Activated CD4-positive, alpha-beta T cell treated with anti-CD3 and anti-CD28 coated beads, Interleukin-2, Interleukin-6, amounts not matched to agents 100 ng/mL and 50 ng/mL, durations not matched to agents 16 hours and 8 hours (primary cell): ENCODE results near the gene EMC10.
"Not testable (repeated sequence)": the region's sequence is repeated elsewhere in the genome, so short reads cannot be mapped to it uniquely, and the experiment has no call there.

Experiments
- DNase-seq: peaks from one replicate; pipeline ENCODE4 v3.0.0-alpha.2; 2020

Gene EMC10

GRCh38 chr19:50476224-50476906, at the start of gene EMC10, which contains the start of gene GARIN5A:
Gene EMC10 (plus strand): TSS chr19:50476507. CDS start chr19:50476545, 38 bp downstream.
Gene GARIN5A (minus strand): TSS chr19:50476848. CDS start chr19:50476388, 460 bp downstream.
- peak; percentile 96 for DNase-seq

GRCh38 chr19:50427318-50427925, 48.9 kb upstream of the EMC10 start:
- no peak for DNase-seq

GRCh38 chr19:50427997-50428425, 48.3 kb upstream of the EMC10 start:
- DNase-seq = peak; percentile 24

- DNase-seq = no peak
Observed at GRCh38 chr19:50428772-50429463, 47.4 kb upstream of the EMC10 start.

- DNase-seq = no peak
Observed at GRCh38 chr19:50430888-50431342, 45.4 kb upstream of the EMC10 start.

- DNase-seq = peak; percentile 90
Observed at GRCh38 chr19:50431343-50432220, 44.7 kb upstream of the EMC10 start.

GRCh38 chr19:50432221-50433028, 43.9 kb upstream of the EMC10 start, which contains the start of gene MYBPC2:
Gene MYBPC2 (plus strand): TSS chr19:50432892. CDS start chr19:50432954, 62 bp downstream.
- DNase-seq = no peak

- no peak for DNase-seq
Observed at GRCh38 chr19:50433201-50434180, 42.8 kb upstream of the EMC10 start.

- DNase-seq = no peak
Observed at GRCh38 chr19:50434525-50434924, 41.8 kb upstream of the EMC10 start.

GRCh38 chr19:50435221-50435620, 41.1 kb upstream of the EMC10 start:
- DNase-seq = no peak

GRCh38 chr19:50435627-50436026, 40.7 kb upstream of the EMC10 start:
- no peak for DNase-seq

GRCh38 chr19:50437862-50438449, 38.4 kb upstream of the EMC10 start:
- DNase-seq = no peak

GRCh38 chr19:50439130-50439529, 37.2 kb upstream of the EMC10 start:
- not testable (repeated sequence) for DNase-seq

- DNase-seq = no peak
Observed at GRCh38 chr19:50444059-50444458, 32.2 kb upstream of the EMC10 start.

- DNase-seq = no peak
Observed at GRCh38 chr19:50447053-50447452, 29.3 kb upstream of the EMC10 start.

GRCh38 chr19:50447750-50448149, 28.6 kb upstream of the EMC10 start:
- no peak for DNase-seq

- DNase-seq = no peak
Observed at GRCh38 chr19:50449236-50449899, 26.9 kb upstream of the EMC10 start.

- no peak for DNase-seq
Observed at GRCh38 chr19:50450369-50451222, 25.7 kb upstream of the EMC10 start.

- DNase-seq = no peak
Observed at GRCh38 chr19:50451223-50451534, 25.1 kb upstream of the EMC10 start.
